MM.1S (cell line): ENCODE measurements around the gene MAP2.

Source experiments
- DNase-seq: peaks from one replicate; pipeline ENCODE4 v3.0.0-alpha.2; 2015
- H2AFZ ChIP-seq: fragments of 300-600 bp; sonication (generic); 2 replicates; pipeline ENCODE4 v1.6.0; 2016; ENCODE audit warnings: antibody characterized with exemption, low read length
- H3F3A ChIP-seq: fragments of 300-600 bp; sonication (generic); 2 replicates; pipeline ENCODE4 v1.6.1; 2016; ENCODE audit warnings: mild to moderate bottlenecking, antibody characterized with exemption, low read length, moderate library complexity, mixed read lengths; ENCODE audit not compliant: insufficient read depth
- H3K27ac ChIP-seq: fragments of 300-600 bp; sonication (generic); 2 replicates; pipeline ENCODE4 v1.5.1; 2016; ENCODE audit warnings: mild to moderate bottlenecking, low read length
- H3K27me3 ChIP-seq: fragments of 300-600 bp; sonication (generic); replicated peaks from 2 replicates; pipeline ENCODE4 v1.6.0; 2016; ENCODE audit warnings: low read length; ENCODE audit not compliant: insufficient read depth
- H3K36me3 ChIP-seq: fragments of 300-600 bp; sonication (generic); replicated peaks from 2 replicates; pipeline ENCODE4 v1.6.1; 2016; ENCODE audit warnings: mild to moderate bottlenecking, low read length, mixed read lengths; ENCODE audit not compliant: insufficient read depth
- H3K4me1 ChIP-seq: fragments of 300-600 bp; sonication (generic); 2 replicates; pipeline ENCODE4 v1.6.1; 2016; ENCODE audit warnings: low read length, mixed read lengths
- H3K4me2 ChIP-seq: fragments of 300-600 bp; sonication (generic); 2 replicates; pipeline ENCODE4 v1.6.0; 2016; ENCODE audit warnings: low read depth, low read length
- H3K4me3 ChIP-seq: fragments of 300-600 bp; sonication (generic); 2 replicates; pipeline ENCODE4 v1.5.1; 2016; ENCODE audit warnings: low read length, mixed read lengths
- H3K79me2 ChIP-seq: fragments of 300-600 bp; sonication (generic); 2 replicates; pipeline ENCODE4 v1.6.1; 2016; ENCODE audit warnings: mixed run types, low read length, mixed read lengths
- H3K9ac ChIP-seq: fragments of 300-600 bp; sonication (generic); 2 replicates; pipeline ENCODE4 v1.6.1; 2016; ENCODE audit warnings: low read length, mixed read lengths
- H3K9me2 ChIP-seq: fragments of 300-600 bp; sonication (generic); replicated peaks from 2 replicates; pipeline ENCODE4 v1.6.1; 2016; ENCODE audit warnings: mild to moderate bottlenecking, low read length, mixed read lengths; ENCODE audit not compliant: insufficient read depth
- H3K9me3 ChIP-seq: fragments of 300-600 bp; sonication (generic); replicated peaks from 2 replicates; pipeline ENCODE4 v1.6.1; 2016; ENCODE audit warnings: mild to moderate bottlenecking, low read length, mixed read lengths; ENCODE audit not compliant: insufficient read depth
- H4K20me1 ChIP-seq: fragments of 300-600 bp; sonication (generic); 2 replicates; pipeline ENCODE4 v1.6.1; 2016; ENCODE audit warnings: mild to moderate bottlenecking, low read length, moderate library complexity, mixed read lengths; ENCODE audit not compliant: insufficient read depth
- EZH2 ChIP-seq: fragments of 300-600 bp; sonication (generic); optimal IDR thresholded peaks from 2 replicates; pipeline ENCODE3; 2017; ENCODE audit warnings: low read depth, mild to moderate bottlenecking, antibody characterized with exemption, low read length, mixed read lengths
- EZH2phosphoT487 ChIP-seq: fragments of 300-600 bp; sonication (generic); IDR thresholded peaks from 2 replicates; pipeline ENCODE4 v1.6.1; 2018; ENCODE audit warnings: antibody characterized with exemption, low read length
- TF ChIP-seq, protein P1 (sequence below): fragments of 300-600 bp; sonication (generic); IDR thresholded peaks from 2 replicates; pipeline ENCODE4 v1.5.1; 2016; ENCODE audit warnings: antibody characterized with exemption, low read length, mixed read lengths

Gene MAP2

DNA sequence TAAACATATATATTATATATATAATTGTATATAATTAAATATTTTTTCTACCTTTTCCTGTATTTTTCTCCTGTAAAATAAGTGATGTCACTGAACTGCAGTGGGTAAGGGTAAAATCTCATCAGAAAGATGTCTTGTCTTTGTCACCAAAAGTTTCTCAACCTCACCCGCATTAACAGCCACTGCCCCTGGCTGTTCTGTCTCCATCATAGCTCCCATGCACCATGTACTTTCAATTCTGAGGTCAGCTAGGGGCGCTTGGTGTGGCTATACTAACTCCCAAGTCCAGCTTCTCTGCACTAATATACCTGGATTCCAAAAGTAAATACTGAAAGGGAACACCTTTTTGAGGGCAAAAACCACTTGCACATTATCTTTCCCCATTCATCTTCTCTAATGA, 46.6 kb downstream of the MAP2 start:
- H3F3A ChIP-seq = no peaks in the 10 kb centered on the region
- H3K4me3 ChIP-seq = no peak overlapping the region
- no peak overlapping the region for H3K27ac ChIP-seq
- H3K79me2 ChIP-seq = no peaks in the 10 kb centered on the region
- H4K20me1 ChIP-seq = no peaks in the 10 kb centered on the region
- no peak overlapping the region for H3K4me2 ChIP-seq
- H3K9me3 ChIP-seq = no peaks in the 10 kb centered on the region
- no peak overlapping the region for H2AFZ ChIP-seq
- H3K36me3 ChIP-seq = no peaks in the 10 kb centered on the region
- no peaks in the 10 kb centered on the region for H3K27me3 ChIP-seq
- DNase-seq = no peak
- no peaks in the 10 kb centered on the region for H3K4me1 ChIP-seq
- TF ChIP-seq, protein P1, sequence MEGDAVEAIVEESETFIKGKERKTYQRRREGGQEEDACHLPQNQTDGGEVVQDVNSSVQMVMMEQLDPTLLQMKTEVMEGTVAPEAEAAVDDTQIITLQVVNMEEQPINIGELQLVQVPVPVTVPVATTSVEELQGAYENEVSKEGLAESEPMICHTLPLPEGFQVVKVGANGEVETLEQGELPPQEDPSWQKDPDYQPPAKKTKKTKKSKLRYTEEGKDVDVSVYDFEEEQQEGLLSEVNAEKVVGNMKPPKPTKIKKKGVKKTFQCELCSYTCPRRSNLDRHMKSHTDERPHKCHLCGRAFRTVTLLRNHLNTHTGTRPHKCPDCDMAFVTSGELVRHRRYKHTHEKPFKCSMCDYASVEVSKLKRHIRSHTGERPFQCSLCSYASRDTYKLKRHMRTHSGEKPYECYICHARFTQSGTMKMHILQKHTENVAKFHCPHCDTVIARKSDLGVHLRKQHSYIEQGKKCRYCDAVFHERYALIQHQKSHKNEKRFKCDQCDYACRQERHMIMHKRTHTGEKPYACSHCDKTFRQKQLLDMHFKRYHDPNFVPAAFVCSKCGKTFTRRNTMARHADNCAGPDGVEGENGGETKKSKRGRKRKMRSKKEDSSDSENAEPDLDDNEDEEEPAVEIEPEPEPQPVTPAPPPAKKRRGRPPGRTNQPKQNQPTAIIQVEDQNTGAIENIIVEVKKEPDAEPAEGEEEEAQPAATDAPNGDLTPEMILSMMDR = no peak
- TF ChIP-seq EZH2phosphoT487 = no peak
- no peak for TF ChIP-seq EZH2
- H3K9ac ChIP-seq = no peak overlapping the region
- no peaks in the 10 kb centered on the region for H3K9me2 ChIP-seq

DNA sequence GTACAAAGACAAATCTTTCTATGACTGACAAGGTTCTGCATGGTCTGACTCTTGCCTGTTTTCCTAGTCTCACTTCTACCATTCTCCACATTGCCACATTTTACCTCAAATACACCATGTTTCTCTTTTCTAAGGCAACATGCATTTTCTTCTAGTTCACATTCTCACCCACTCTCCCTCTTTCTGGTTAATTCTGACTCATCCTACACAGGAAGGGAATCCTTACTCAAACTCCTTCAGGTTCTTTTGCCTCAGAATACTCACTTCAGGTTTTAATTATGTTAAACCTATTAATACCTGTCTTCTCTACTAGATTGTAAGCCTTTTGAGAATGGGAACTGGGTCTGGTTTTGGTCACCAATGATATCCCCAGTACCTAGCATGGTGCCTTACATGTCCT, 47.2 kb downstream of the MAP2 start:
- H3F3A ChIP-seq = no peaks in the 10 kb centered on the region
- H3K27me3 ChIP-seq = no peaks in the 10 kb centered on the region
- H3K4me2 ChIP-seq = no peak overlapping the region
- no peak overlapping the region for H3K4me3 ChIP-seq
- no peaks in the 10 kb centered on the region for H4K20me1 ChIP-seq
- no peak overlapping the region for H2AFZ ChIP-seq
- H3K27ac ChIP-seq = no peak overlapping the region
- no peak overlapping the region for H3K9ac ChIP-seq
- no peaks in the 10 kb centered on the region for H3K79me2 ChIP-seq
- DNase-seq = no peak
- H3K9me3 ChIP-seq = no peaks in the 10 kb centered on the region
- H3K36me3 ChIP-seq = no peaks in the 10 kb centered on the region
- H3K9me2 ChIP-seq = no peaks in the 10 kb centered on the region
- TF ChIP-seq EZH2 = no peak
- no peak for TF ChIP-seq EZH2phosphoT487
- TF ChIP-seq, protein P1 = no peak
- H3K4me1 ChIP-seq = no peaks in the 10 kb centered on the region

DNA sequence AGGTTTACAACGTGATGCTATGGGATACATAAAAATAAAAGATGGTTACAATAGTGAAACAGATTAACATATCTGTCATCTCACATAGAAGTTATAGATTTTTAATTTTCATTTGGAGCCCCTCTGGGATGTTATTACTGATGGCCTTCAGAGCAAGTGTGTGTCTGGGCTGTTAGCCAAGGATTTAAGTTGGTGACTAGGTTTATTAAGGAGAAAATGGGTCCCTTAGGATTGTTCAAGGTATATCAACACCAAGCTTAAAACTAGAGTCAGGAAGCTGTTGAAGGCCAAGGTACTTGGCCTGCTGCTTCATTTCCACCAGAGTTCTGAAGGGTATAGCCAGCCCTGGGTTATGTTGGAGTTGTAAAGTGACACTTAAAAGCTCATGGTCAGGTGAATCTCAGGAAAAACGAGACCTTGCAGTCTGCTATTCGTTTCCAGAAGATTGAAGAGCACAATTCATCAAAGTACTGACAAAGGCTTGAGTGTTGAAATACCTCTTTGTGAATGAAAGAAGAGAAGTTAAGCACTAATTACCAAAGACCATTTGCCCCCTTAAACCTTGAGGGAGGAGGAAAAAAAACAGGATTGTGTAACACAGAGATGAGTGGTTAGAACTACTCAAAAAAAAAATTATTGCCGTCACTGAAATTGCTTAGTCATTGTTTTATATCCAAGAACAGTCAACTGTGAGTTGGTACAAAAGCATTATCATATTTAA, 48.4 kb downstream of the MAP2 start:
- H3F3A ChIP-seq = no peaks in the 10 kb centered on the region
- H3K4me1 ChIP-seq = no peaks in the 10 kb centered on the region
- H3K27me3 ChIP-seq = no peaks in the 10 kb centered on the region
- DNase-seq = no peak
- H3K79me2 ChIP-seq = no peaks in the 10 kb centered on the region
- H3K9ac ChIP-seq = no peak overlapping the region
- no peaks in the 10 kb centered on the region for H3K36me3 ChIP-seq
- no peak overlapping the region for H3K4me3 ChIP-seq
- H4K20me1 ChIP-seq = no peaks in the 10 kb centered on the region
- H2AFZ ChIP-seq = no peak overlapping the region
- TF ChIP-seq EZH2phosphoT487 (no peak), EZH2 (no peak)
- TF ChIP-seq, protein P1 = no peak
- H3K4me2 ChIP-seq = no peak overlapping the region
- no peaks in the 10 kb centered on the region for H3K9me2 ChIP-seq
- no peak overlapping the region for H3K27ac ChIP-seq
- no peaks in the 10 kb centered on the region for H3K9me3 ChIP-seq
